Ovary (tissue), 9 donors: ENCODE measurements around the gene DBNDD2. TPM values are rescaled to one million over a fixed set of nuclear protein-coding genes. Genes with fewer than 3 reads are reported as not detected.

Source experiments
- DNase-seq, 5 donors: peaks; one replicate each; pipeline ENCODE4 v3.0.0-alpha.2; 2019 to 2020
- H3K27ac ChIP-seq, 2 donors: fragments of 200-600 bp; one replicate each; pipeline versions ENCODE4 v1.5.1 to v1.8.0; 2019 to 2022
- H3K27me3 ChIP-seq: fragments of 200-600 bp; one replicate; pipeline ENCODE4 v1.8.0; 2022
- H3K36me3 ChIP-seq: fragments of 200-600 bp; sonication (generic); one replicate; pipeline ENCODE4 v1.5.1; 2019
- H3K4me1 ChIP-seq: one replicate; pipeline ENCODE4 v1.8.1; 2013; ENCODE audit warnings: mild to moderate bottlenecking, moderate library complexity; ENCODE audit not compliant: insufficient read depth
- H3K4me3 ChIP-seq: fragments of 200-600 bp; sonication (generic); one replicate; pipeline ENCODE4 v1.5.1; 2017
- H3K9me3 ChIP-seq, 2 donors: fragments of 200-600 bp in 1 of 2; sonication (generic) in 1 of 2; one replicate each; pipeline versions ENCODE4 v1.5.1 to v1.8.1; 2013 to 2019; ENCODE audit warnings: mild to moderate bottlenecking in 1 of 2, moderate library complexity in 1 of 2
- CTCF ChIP-seq, 3 donors: fragments of 450-650 bp in 2 of 3; fragments of 200-600 bp in 1 of 3; IDR thresholded peaks; one replicate each; pipeline versions ENCODE4 v1.5.1 to v1.8.0; 2016 to 2022; ENCODE audit warnings: antibody characterized with exemption in 3 of 3, mild to moderate bottlenecking in 1 of 3
- EP300 ChIP-seq: sonication (generic); formaldehyde crosslinking; IDR thresholded peaks from one replicate; pipeline ENCODE4 v1.6.1; 2017; ENCODE audit warnings: antibody characterized with exemption
- POLR2A ChIP-seq: fragments of 450-650 bp; IDR thresholded peaks from one replicate; pipeline ENCODE4 v1.6.1; 2017; ENCODE audit warnings: antibody characterized with exemption, mild to moderate bottlenecking, moderate library complexity
- WGBS, 3 donors: extraction: QIAGEN DNeasy Blood & Tissue Kit in 1 of 3; methylation state at CpG; one replicate each; pipeline versions ENCODE4 v1.1.5 to v1.1.7; 2013 to 2017; 5-methylcytosine and 5-hydroxymethylcytosine counted together
- intact Hi-C, 4 donors: fragments of 100-400 bp; cut with DNase I; formaldehyde crosslinking; loops; one replicate each; pipeline versions ENCODE4 v1.11.0 to v1.15.1; 2022 to 2023
- polyA plus RNA-seq, 2 donors: library from polyadenylated mRNA; stranded (reverse); fragments of 200-250 nt in 1 of 2; fragments of 350-450 nt in 1 of 2; fragmentation: Illumina TruSeq in 1 of 2; extraction: RNeasy Lipid Tissue Mini Kit (QIAGEN cat#74804) in 1 of 2; gene quantifications; one replicate each; pipeline ENCODE4 v1.2.3, GENCODE V29; 2013 to 2014
- total RNA-seq, 7 donors: library from RNA; depleted of rRNA in 2 of 7; stranded (reverse); fragments of >200 nt in 2 of 7; fragmentation: NEBNext Ultra II Directional in 3 of 7; extraction: Animal tissue kit (Norgen Biotek cat#: 25700) in 3 of 7; gene quantifications; one replicate each; pipeline versions ENCODE4 v1.1.0 to v1.2.4, GENCODE V29; 2016 to 2023
- donor health status: DM: no; HTN: no; CAD: no; lungs with moderate emphysema.
- donor health status: DM: no; HTN: no; CAD: no.
- donor health status: Bipolar disorder and iron deficiency.
- donor health status: DM: yes; HTN: yes; CAD: no.
- donor health status: DM: no; HTN: no; CAD: no.
- donor health status: DM: yes; HTN: yes; CAD: no.

DBNDD2 gene
- total and polyA plus RNA-seq, 9 donors: 18.4 to 63.2 (median 32.0) TPM

GRCh38 chr20:45441746-45442145 lies 33.7 kb downstream of the DBNDD2 start:
- Histone ChIP-seq H3K4me1 (peaks cover 2% of the 10 kb centered on the region), H3K4me3 (no peak overlapping the region), H3K9me3 (no peaks in the 10 kb centered on the region), H3K36me3 (no peaks in the 10 kb centered on the region), H3K27ac (no peak overlapping the region), H3K27me3 (no peaks in the 10 kb centered on the region)
- intact Hi-C loops: loop anchor here in 1 of 4 donors (10.0 kb wide), 1 partner anchor 127 kb away; no protein-coding TSS in a partner anchor
- TF ChIP-seq CTCF (IDR thresholded peaks at IDR 0.05): no peak
- no peak for TF ChIP-seq EP300
- no peak for TF ChIP-seq POLR2A
- WGBS, 3 donors: 70 to 88% (median 87%) methylated on average over 1 of the region's 1 CpG
- no peak for DNase-seq

- H3K27ac ChIP-seq: no peak overlapping the region
- no peak overlapping the region for H3K4me3 ChIP-seq
- TF ChIP-seq EP300 (no peak), CTCF (IDR thresholded peaks at IDR 0.05) (no peak), POLR2A (no peak)
- H3K9me3 ChIP-seq: no peaks in the 10 kb centered on the region
- no peaks in the 10 kb centered on the region for H3K27me3 ChIP-seq
- intact Hi-C loops: loop anchor here in 1 of 4 donors (10.0 kb wide), 1 partner anchor 129 kb away; no protein-coding TSS in a partner anchor
- H3K36me3 ChIP-seq: no peaks in the 10 kb centered on the region
- DNase-seq: no peak
- no peaks in the 10 kb centered on the region for H3K4me1 ChIP-seq
Observed at GRCh38 chr20:45444050-45444449, 36.0 kb downstream of the DBNDD2 start.

GRCh38 chr20:45445805-45446562 lies 37.9 kb downstream of the DBNDD2 start:
- Histone ChIP-seq H3K36me3 (no peaks in the 10 kb centered on the region), H3K4me1 (no peaks in the 10 kb centered on the region), H3K27me3 (no peaks in the 10 kb centered on the region), H3K27ac (no peak overlapping the region), H3K9me3 (no peaks in the 10 kb centered on the region), H3K4me3 (no peak overlapping the region)
- 69 to 74% (median 73%) methylated on average over 7 of the region's 7 CpGs for WGBS, 3 donors
- TF ChIP-seq CTCF (IDR thresholded peaks at IDR 0.05) (no peak), POLR2A (no peak), EP300 (no peak)
- intact Hi-C loops: loop anchor here in 1 of 4 donors (10.0 kb wide), 1 partner anchor 131 kb away; no protein-coding TSS in a partner anchor
- no peak for DNase-seq

GRCh38 chr20:45448270-45448669 lies 40.2 kb downstream of the DBNDD2 start:
- TF ChIP-seq CTCF (IDR thresholded peaks at IDR 0.05) (no peak), POLR2A (no peak), EP300 (no peak)
- no peaks in the 10 kb centered on the region for H3K4me1 ChIP-seq
- intact Hi-C loops: loop anchor here in 1 of 4 donors (10.0 kb wide), 1 partner anchor 133 kb away; no protein-coding TSS in a partner anchor
- WGBS, 3 donors: 53 to 61% (median 60%) methylated on average over 6 of the region's 6 CpGs
- H3K4me3 ChIP-seq: no peak overlapping the region
- H3K36me3 ChIP-seq: no peaks in the 10 kb centered on the region
- no peak for DNase-seq
- no peaks in the 10 kb centered on the region for H3K9me3 ChIP-seq
- no peak overlapping the region for H3K27ac ChIP-seq
- H3K27me3 ChIP-seq: no peaks in the 10 kb centered on the region
